IMR-90 (cell line): ENCODE measurements around the gene NCKAP5L. TPM values are rescaled to one million over a fixed set of nuclear protein-coding genes. Genes with fewer than 3 reads are reported as not detected.

Source experiments
- CTCF ChIP-seq: conservative IDR thresholded peaks from 2 replicates; pipeline ENCODE4 v1.5.1; 2012; ENCODE audit warnings: mild to moderate bottlenecking, low read depth, low read length, improper control_type of control experiment
- polyA plus RNA-seq, 3 experiments: library from polyadenylated mRNA; depleted of rRNA; stranded (reverse); fragments of >200 nt; gene quantifications; 2 replicates each; pipeline ENCODE4 v1.2.3, GENCODE V29; 2012; ENCODE audit warnings: low replicate concordance in 1 of 3
- total RNA-seq: library from RNA; depleted of rRNA; stranded (reverse); fragments of >200 nt; gene quantifications from 2 replicates; pipeline ENCODE4 v1.2.3, GENCODE V29; 2012

NCKAP5L gene
- total and polyA plus RNA-seq, 2 of the 4 experiments (the other 2 are of a cell fraction), result 6.1 to 14.4 TPM

DNA sequence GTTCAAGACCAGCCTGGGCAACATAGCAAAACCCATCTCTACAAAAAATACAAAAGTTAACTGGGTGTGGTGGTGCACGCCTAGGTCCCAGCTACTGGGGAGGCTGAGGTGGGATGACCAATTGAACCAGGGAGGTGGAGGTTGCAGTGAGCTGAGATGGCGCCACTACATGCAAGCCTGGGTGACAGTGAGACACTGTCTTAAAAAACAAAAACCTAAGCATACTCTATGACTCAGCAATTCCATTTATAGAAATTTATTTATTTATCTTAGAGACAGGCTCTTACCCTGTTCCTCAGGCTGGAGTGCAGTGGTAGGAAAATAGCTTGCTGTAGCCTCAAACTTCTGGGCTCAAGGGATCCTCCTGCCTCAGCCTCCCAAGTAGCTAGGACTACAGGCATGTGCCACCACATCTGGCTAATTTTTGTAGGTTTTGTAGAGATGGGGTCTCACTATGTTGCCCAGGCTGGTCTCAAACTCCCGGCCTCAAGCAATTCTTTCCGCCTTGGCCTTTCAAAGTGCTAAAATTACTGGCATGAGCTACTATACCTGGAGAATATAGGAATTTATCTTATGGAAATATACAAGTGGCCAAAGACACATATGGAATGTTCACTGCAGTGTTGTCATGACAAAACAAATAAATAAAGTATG is 43.3 kb downstream of the NCKAP5L start (continued):
- TF ChIP-seq CTCF, result no peak
